AG20443 (cell line): ENCODE measurements around the gene FAM98B.
"Not testable (repeated sequence)": the region's sequence is repeated elsewhere in the genome, so short reads cannot be mapped to it uniquely, and the experiment has no call there.

Source experiments
- DNase-seq: peaks from one replicate; pipeline ENCODE4 v3.0.0; 2012; ENCODE audit warnings: low spot score, mixed read lengths

The FAM98B gene

GRCh38 chr15:38453971-38454695, at the start of gene FAM98B:
FAM98B (plus strand) TSS chr15:38454127; CDS start chr15:38454162, 35 bp downstream.
- peak; percentile 93 for DNase-seq

DNA sequence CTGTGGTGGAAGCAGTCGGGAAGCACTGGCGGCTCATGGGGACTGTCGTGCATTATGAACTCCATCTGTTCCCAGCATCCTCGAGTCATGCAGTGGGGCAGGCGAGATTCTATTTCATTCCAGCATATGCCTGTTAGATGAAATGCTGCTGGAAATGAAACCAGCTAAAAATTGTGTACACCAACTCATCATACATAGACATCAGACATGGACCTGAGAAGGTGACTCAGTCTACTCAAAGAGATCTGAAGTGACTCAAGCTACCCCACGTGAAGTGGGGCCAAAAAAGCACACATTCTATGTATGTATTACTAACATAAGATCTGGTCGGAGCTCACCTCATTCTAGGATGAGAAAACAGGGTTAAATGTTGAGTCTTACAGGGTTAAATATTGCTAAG, 47.5 kb upstream of the FAM98B start:
- peak; percentile 22 for DNase-seq

DNA sequence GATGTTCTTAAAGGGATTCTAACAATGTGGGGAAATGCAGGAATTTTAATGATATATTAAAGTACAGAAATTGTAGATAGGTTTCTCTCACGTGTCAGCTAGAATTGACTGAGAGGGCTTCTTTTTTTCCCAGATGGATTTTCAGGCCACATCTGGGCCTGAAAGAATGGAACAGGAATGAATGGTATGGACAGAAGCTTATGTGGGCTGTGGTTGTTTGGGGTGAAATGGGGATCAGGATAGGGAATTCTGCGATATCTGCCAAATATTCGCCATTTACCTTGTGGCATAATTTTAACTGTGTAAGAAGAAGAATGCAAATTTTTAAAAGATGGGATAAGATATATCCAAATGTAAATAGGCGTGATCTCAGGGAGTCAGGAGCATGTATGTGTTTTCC, 45.4 kb upstream of the FAM98B start:
- no peak for DNase-seq

GRCh38 chr15:38411902-38412301, 42.0 kb upstream of the FAM98B start:
- no peak for DNase-seq

- no peak for DNase-seq
These were observed 41.5 kb upstream of the FAM98B start for GRCh38 chr15:38412466-38412865.

DNA sequence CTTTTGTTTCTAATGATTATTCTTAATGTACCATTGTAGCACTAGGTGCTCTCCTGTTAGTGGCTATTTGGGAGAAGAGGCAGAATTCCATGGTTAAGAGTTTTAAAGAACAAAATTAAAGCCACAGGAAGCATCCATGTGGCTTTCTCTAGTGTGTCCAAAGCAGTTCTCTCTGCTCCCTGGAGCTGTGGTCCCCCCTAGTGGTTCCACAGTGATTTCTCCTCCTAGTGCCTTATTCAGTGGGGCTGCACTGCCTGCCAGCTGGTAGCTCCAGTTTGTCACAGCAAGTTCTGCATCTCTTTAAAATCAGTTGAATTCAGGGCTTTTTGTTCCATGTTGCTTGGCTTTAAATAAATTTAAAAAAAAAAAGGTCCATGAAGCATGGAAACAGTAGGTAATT, 39.6 kb upstream of the FAM98B start:
- DNase-seq: peak; percentile 91

- DNase-seq: no peak
These were observed 32.7 kb upstream of the FAM98B start for GRCh38 chr15:38421069-38421690.

GRCh38 chr15:38424101-38424552, 29.8 kb upstream of the FAM98B start:
- DNase-seq: no peak

DNA sequence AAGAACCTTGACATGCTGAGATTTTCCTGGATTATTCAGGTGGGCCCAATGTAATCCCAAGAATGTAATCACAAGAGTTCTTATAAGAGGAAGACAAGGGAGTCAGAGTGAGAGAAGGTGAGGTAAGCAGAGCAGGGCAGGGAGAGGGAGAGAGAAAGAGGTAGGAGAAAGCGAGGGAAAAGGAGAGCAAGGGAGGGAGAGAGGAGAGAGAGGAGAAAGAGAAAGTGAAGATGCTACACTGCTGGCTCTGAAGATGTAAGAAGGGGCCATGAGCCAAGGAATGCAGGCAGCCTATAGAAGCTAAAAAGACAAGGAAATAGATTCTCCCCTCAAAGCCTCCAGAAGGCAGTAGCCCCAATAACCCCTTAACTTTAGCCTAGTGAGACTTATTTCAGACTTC, 28.7 kb upstream of the FAM98B start:
- no peak for DNase-seq

GRCh38 chr15:38427380-38427779, 26.5 kb upstream of the FAM98B start:
- DNase-seq: no peak

- DNase-seq: no peak
These were observed 23.7 kb upstream of the FAM98B start for GRCh38 chr15:38430106-38430760.

DNA sequence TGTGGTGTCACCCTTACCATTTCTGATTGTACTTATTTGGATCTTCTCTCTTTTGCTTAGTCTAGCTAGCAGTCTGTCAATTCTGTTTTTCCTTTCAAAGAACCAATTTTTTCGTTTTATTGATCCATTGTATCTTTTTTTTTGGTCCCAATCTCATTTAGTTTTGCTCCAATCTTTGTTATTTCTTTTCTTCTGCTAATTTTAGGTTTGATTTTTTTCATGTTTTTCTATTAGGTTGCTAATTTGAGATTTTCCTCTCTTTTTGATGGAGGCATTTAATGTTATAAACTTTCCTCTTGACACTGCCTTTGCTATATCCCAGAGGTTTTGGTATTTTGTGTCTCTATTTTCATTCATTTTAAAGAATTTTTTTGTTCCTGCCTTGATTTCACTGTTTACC, 16.9 kb upstream of the FAM98B start:
- no peak for DNase-seq

DNA sequence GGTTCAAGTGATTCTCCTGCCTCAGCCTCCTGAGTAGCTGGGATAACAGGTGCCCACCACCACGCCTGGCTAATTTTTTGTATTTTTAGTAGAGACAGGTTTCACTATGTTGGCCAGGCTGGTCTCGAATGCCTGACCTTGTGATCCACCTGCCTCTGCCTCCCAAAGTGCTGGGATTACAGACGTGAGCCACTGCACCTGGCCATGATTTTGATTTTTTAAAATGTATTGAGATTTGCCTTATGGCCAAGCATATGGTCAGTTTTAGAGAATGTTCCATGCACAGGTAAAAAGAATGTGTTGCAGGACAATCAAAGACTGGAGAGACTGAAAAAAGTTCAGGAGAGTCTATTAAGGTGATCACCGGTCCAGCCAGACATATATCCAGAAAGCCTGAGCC, 16.3 kb upstream of the FAM98B start:
- DNase-seq: not testable (repeated sequence)

- no peak for DNase-seq
These were observed 15.6 kb upstream of the FAM98B start for GRCh38 chr15:38438031-38438986.

DNA sequence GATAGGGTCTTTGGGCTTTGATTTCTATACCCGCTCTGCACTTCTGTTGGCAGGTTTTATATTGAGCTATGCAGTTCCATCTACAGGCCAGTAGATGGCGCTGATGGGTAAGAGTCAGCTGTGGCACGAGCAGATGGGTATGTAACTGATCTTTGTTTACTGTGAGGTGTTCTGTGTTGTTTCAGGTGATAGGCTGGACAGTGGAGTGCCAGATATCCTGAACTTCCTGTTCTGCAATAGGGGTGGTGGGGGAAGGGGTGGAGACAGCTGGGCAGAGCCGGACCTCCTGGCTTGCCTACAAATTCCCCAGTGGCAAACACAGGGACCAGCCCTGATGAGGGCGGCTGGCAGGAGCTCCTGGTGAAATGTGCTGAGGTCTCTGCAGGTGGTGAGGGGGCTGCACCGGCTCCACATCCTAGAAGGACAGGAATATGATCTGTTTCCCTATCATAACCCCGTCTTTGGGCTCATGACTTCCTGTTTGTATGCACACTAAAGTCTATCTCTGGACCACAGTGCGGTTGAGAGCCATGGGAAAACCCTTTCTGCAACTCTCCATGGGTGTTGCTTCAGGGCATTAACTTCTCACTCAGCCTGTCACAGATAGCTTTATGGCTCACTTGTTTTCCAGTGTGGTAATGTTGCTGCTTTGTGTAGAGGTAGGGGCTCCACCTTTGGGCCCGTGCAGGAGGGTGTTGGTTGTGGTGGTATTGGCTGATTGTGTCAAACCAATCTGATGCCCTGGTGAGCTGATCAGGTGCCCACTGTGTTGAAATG, 13.4 kb upstream of the FAM98B start:
- DNase-seq: peak; percentile 68

DNA sequence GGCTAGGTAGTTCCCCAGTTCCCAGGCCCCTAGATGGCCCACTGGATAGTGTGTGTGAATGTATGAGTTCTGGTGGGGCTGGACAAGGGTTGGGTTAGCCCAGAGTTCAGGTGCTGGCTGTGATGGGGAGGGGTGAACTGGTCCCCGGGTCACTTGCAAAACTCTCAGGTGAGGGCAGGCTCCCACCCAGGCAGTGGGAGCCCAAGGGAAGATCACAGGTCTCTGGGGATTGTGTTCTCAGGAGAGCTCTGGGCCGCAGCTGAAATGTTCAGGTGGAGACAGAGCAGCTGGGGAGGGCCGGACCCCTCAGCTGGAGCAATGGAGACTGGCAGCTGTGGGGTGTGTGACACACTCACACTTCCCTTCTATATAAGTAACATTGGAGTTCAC, 12.8 kb upstream of the FAM98B start:
- no peak for DNase-seq

- no peak for DNase-seq
These were observed 766 bp downstream of the FAM98B start for GRCh38 chr15:38454696-38455090.

DNA sequence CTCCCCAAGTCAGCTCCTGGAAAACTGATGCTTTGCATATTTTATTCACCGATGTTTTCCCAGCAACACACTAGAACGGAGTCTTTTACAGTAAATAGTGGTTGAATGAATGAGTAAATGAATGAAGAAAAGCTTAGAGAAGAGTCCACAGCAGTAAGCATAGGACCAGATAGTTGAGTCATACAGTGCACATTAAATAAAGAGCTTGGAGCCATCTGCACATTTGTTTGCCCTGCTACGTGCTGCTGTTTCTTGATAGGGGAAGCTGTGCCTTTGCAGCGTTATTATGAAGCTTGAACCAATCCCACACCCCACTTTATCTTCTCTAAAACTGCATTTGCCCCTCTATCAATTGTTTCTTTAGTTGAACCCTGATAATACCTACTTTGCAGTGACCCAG, 1.2 kb downstream of the FAM98B start:
- peak; percentile 20 for DNase-seq

DNA sequence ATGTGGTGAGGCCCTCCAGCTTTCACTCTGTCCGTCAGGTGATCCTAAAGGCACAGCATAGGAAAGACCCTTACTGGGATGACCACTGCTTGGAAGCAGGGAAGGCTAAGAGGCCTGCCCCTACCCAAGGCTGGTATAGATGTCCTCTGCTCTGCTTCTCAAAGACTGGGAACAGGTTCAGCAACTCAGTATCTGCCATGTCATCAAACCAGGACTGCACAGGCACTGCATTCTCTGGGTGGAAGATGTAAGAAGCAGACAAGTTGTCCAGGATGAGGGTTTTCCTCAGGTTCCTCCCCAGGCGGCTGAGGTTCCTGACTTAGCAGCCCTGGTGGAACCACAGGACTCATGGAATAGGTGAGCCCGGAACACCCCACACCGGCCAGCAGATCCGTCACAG, 4.7 kb downstream of the FAM98B start:
- DNase-seq: no peak

DNA sequence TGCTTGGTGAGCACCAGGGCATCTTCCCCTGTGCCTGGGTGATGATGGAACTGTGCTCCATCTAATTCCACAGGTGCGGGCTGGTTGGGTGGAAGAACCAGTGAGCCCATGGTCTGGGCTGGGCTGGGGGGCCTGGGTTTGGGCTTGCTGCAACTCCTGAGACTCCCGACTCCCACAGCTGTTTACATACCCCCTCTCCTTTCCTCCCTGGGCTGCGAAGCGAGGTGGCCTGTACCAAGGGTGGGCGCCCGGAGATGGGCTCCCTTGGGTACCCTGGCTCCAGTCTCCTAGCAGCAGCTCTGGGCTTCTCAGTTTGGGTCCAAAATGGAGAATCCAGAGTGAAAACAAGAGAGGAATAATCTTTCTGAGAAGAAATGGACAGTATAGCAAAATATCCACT, 5.6 kb downstream of the FAM98B start:
- no peak for DNase-seq

DNA sequence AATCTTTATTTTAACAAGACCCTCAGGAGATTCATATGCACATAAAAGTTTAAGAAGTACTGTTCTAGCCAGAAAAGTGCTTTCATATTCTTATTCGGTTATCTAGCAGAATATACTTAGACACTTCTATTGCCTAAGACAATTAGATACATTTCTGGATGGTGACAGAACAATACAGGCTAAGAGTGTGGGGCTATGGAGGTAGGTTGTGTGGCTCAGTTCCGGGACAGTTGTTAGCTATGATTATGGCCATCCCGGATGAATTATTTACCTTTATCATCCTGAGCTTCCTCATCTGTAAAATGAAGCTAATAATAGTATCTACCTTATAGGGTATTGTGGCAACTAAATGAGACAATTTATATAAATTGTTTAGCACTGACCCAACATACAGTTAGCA, 6.6 kb downstream of the FAM98B start:
- no peak for DNase-seq
